Natural killer cell treated with Interleukin-12 subunit alpha and Interleukin-12 subunit beta and Interleukin-15 and Interleukin-18, amount 100 ng/mL, for 72 hours (primary cell): ENCODE results near the gene CAST. TPM values are rescaled to one million over a fixed set of nuclear protein-coding genes. Genes with fewer than 3 reads are reported as not detected.
A peak's percentile ranks its signal among the peaks of the same experiment; 100 is the strongest.
"Not testable (repeated sequence)": the region's sequence is repeated elsewhere in the genome, so short reads cannot be mapped to it uniquely, and the experiment has no call there.

Source experiments
- ATAC-seq, 2 donors: fragments of 150-1000 bp; cut with Tn5 transposase in 1 of 2; sonication (Bioruptor Pico), chemical (Tn5 transposase) in 1 of 2; 2 replicates each; pipeline ENCODE4 v1.10.0; 2021
- DNase-seq: peaks from one replicate; pipeline ENCODE4 v3.0.0; 2022; ENCODE audit warnings: low spot score
- H3K27ac Mint-ChIP-seq, 2 donors: 1 replicate in 1 of 2; 2 replicates in 1 of 2; pipeline ENCODE4 v1.8.0; 2022; ENCODE audit warnings: mixed read lengths in 2 of 2, mild to moderate bottlenecking in 1 of 2, moderate library complexity in 1 of 2
- H3K27me3 Mint-ChIP-seq, 2 donors: 1 replicate in 1 of 2; 2 replicates in 1 of 2; pipeline ENCODE4 v1.8.0; 2022; ENCODE audit warnings: mixed read lengths in 2 of 2
- H3K36me3 Mint-ChIP-seq: one replicate; pipeline ENCODE4 v1.8.0; 2022; ENCODE audit warnings: mixed read lengths
- H3K4me1 Mint-ChIP-seq, 2 donors: 1 replicate in 1 of 2; 2 replicates in 1 of 2; pipeline ENCODE4 v1.8.0; 2022; ENCODE audit warnings: low read depth in 2 of 2, mixed read lengths in 2 of 2, mild to moderate bottlenecking in 1 of 2
- H3K4me3 Mint-ChIP-seq: one replicate; pipeline ENCODE4 v1.8.0; 2022; ENCODE audit warnings: mixed read lengths
- H3K9me3 Mint-ChIP-seq: 2 replicates; pipeline ENCODE4 v1.8.0; 2022; ENCODE audit warnings: mixed read lengths
- total RNA-seq, 2 donors: library from RNA; stranded (reverse); gene quantifications; one replicate each; pipeline ENCODE4 v1.2.3, GENCODE V29; 2022

Gene CAST, protein sequence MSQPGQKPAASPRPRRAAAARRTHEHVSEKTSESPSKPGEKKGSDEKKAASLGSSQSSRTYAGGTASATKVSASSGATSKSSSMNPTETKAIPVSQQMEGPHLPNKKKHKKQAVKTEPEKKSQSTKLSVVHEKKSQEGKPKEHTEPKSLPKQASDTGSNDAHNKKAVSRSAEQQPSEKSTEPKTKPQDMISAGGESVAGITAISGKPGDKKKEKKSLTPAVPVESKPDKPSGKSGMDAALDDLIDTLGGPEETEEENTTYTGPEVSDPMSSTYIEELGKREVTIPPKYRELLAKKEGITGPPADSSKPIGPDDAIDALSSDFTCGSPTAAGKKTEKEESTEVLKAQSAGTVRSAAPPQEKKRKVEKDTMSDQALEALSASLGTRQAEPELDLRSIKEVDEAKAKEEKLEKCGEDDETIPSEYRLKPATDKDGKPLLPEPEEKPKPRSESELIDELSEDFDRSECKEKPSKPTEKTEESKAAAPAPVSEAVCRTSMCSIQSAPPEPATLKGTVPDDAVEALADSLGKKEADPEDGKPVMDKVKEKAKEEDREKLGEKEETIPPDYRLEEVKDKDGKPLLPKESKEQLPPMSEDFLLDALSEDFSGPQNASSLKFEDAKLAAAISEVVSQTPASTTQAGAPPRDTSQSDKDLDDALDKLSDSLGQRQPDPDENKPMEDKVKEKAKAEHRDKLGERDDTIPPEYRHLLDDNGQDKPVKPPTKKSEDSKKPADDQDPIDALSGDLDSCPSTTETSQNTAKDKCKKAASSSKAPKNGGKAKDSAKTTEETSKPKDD
- total RNA-seq, result 100 to 1,000 TPM in 1 of 2 donors, 10 to 100 TPM in 1; 86.3 to 101 TPM

- DNase-seq, result peak; percentile 93
- ATAC-seq, result peak; percentile 85 to 90
- H3K27ac Mint-ChIP-seq, result peak within 1 kb of the TSS; percentile 98 to 99
- peaks cover 4% of the 10 kb centered on the region for H3K36me3 Mint-ChIP-seq
- H3K4me1 Mint-ChIP-seq, result peaks cover 48 to 50% of the 10 kb centered on the region in 2 donors
- H3K4me3 Mint-ChIP-seq, result peak within 1 kb of the TSS; percentile 99
- no peaks in the 10 kb centered on the region for H3K9me3 Mint-ChIP-seq
- H3K27me3 Mint-ChIP-seq, result peaks cover 8% of the 10 kb centered on the region in 2 donors
These were observed at the start of gene CAST for GRCh38 chr5:96661855-96662724. Gene CAST, plus strand, starts transcription at chr5:96662376. Its CDS starts 47 bp downstream, at chr5:96662423.

DNA sequence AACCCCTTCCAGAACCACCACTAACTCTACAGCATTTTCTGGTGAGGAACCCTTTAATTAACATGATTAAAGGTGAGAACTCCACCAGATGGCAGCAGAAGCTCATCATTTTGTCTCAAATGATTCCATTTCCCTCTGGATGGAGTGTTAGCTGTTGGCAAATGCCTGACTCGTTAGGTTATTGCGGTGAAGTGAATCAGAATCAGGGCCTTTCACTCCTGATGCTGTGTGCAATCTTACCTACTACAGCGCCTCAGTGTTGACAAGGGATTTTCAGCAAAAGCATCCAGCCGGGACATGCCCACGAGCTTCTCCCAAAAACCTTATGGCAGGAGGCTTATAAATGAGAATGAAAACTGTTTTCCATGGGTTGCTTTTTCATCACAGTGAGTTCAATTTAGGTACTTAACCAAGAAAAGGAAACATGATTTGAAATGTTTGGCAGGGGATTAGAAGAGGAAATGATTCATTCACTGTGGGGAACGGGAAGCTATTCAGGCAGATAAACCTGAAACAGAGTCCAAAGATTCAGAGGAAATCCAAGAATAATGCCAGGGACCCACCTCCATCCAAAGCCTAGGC is 48.0 kb upstream of the CAST start:
- no peak overlapping the region for H3K4me3 Mint-ChIP-seq
- peak; percentile 57 to 61 for ATAC-seq
- H3K9me3 Mint-ChIP-seq, result peaks cover 3% of the 10 kb centered on the region
- peaks cover 6% of the 10 kb centered on the region in 2 donors for H3K4me1 Mint-ChIP-seq
- H3K36me3 Mint-ChIP-seq, result no peaks in the 10 kb centered on the region
- H3K27ac Mint-ChIP-seq, result peak overlapping the region in 1 of 2 donors; percentile 77
- DNase-seq, result no peak
- H3K27me3 Mint-ChIP-seq, result peaks cover 21 to 28% of the 10 kb centered on the region in 2 donors

- H3K27ac Mint-ChIP-seq, result no peak overlapping the region
- no peak for ATAC-seq
- no peak for DNase-seq
- H3K27me3 Mint-ChIP-seq, result peaks cover 19 to 23% of the 10 kb centered on the region in 2 donors
- H3K4me1 Mint-ChIP-seq, result peaks cover 6% of the 10 kb centered on the region in 2 donors
- no peaks in the 10 kb centered on the region for H3K36me3 Mint-ChIP-seq
- no peak overlapping the region for H3K4me3 Mint-ChIP-seq
- peaks cover 3% of the 10 kb centered on the region for H3K9me3 Mint-ChIP-seq
These were observed 47.0 kb upstream of the CAST start for GRCh38 chr5:96615223-96615622.

DNA sequence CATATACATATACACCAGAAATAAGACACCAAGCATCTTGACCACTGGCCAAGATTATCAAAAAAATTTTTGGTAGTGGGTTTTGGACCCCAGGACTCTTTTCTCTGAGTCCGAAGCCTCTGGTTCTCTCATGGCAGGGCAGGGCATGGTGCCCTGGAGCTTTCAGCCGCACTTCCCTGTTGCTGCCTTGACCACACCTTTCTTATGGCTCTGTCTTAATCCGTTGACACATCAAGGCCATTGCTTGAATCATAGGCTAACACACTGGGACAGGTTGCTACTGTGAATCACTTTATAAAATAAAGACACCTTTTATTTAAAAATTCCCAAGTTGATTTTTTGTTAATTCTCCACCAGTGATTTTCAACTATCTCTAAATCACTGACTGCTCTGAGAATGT is 45.4 kb upstream of the CAST start:
- Mint-ChIP-seq H3K4me1 (peaks cover 6 to 8% of the 10 kb centered on the region in 2 donors), H3K27me3 (peaks cover 10 to 14% of the 10 kb centered on the region in 2 donors), H3K36me3 (no peaks in the 10 kb centered on the region), H3K9me3 (peaks cover 3% of the 10 kb centered on the region), H3K27ac (no peak overlapping the region), H3K4me3 (no peak overlapping the region)
- no peak for ATAC-seq
- DNase-seq, result no peak

GRCh38 chr5:96618311-96619016 is 43.7 kb upstream of the CAST start:
- not testable (repeated sequence) for H3K27me3 Mint-ChIP-seq, H3K4me3 Mint-ChIP-seq, ATAC-seq, H3K27ac Mint-ChIP-seq, DNase-seq, H3K9me3 Mint-ChIP-seq, H3K36me3 Mint-ChIP-seq, H3K4me1 Mint-ChIP-seq

- ATAC-seq (no peak), DNase-seq (no peak)
- Mint-ChIP-seq H3K27me3 (peaks cover 0 to 5% of the 10 kb centered on the region in 2 donors), H3K4me3 (no peak overlapping the region), H3K4me1 (peaks cover 0 to 2% of the 10 kb centered on the region in 2 donors), H3K36me3 (no peaks in the 10 kb centered on the region), H3K27ac (no peak overlapping the region), H3K9me3 (peaks cover 3% of the 10 kb centered on the region)
These were observed 42.2 kb upstream of the CAST start for GRCh38 chr5:96619946-96620345.

DNA sequence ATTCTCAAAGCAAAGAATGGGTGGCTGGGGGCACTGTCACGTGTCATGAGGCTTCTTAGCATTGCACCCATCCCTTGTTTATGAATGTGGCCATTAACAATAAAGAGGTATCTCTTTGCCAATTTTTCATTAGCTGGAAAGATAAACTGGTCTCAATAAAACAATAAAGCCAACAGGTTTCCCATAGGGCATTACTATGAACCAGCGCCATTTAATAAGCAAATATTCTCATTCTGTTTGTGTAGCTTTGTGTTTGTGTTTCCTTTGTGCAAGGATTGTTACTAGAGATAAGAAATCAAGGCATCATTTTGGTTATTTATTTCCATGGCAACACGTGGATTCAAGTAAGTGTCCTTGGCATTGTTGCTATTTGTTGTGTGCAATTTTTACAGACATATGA is 37.6 kb upstream of the CAST start:
- DNase-seq, result no peak
- Mint-ChIP-seq H3K36me3 (no peaks in the 10 kb centered on the region), H3K27me3 (peaks cover 0 to 7% of the 10 kb centered on the region in 2 donors), H3K4me3 (no peak overlapping the region), H3K9me3 (no peaks in the 10 kb centered on the region), H3K27ac (no peak overlapping the region), H3K4me1 (peaks cover 6 to 11% of the 10 kb centered on the region in 2 donors)
- no peak for ATAC-seq

- ATAC-seq, result no peak
- Mint-ChIP-seq H3K4me1 (peaks cover 6 to 11% of the 10 kb centered on the region in 2 donors), H3K27ac (no peak overlapping the region), H3K27me3 (peaks cover 0 to 7% of the 10 kb centered on the region in 2 donors), H3K4me3 (no peak overlapping the region), H3K9me3 (no peaks in the 10 kb centered on the region), H3K36me3 (no peaks in the 10 kb centered on the region)
- no peak for DNase-seq
These were observed 36.8 kb upstream of the CAST start for GRCh38 chr5:96625365-96625764.

GRCh38 chr5:96626956-96627355 is 35.2 kb upstream of the CAST start:
- Mint-ChIP-seq H3K9me3 (no peaks in the 10 kb centered on the region), H3K36me3 (no peaks in the 10 kb centered on the region), H3K27me3 (peaks cover 0 to 7% of the 10 kb centered on the region in 2 donors), H3K4me3 (no peak overlapping the region), H3K27ac (no peak overlapping the region), H3K4me1 (peaks cover 4 to 11% of the 10 kb centered on the region in 2 donors)
- DNase-seq (no peak), ATAC-seq (no peak)

DNA sequence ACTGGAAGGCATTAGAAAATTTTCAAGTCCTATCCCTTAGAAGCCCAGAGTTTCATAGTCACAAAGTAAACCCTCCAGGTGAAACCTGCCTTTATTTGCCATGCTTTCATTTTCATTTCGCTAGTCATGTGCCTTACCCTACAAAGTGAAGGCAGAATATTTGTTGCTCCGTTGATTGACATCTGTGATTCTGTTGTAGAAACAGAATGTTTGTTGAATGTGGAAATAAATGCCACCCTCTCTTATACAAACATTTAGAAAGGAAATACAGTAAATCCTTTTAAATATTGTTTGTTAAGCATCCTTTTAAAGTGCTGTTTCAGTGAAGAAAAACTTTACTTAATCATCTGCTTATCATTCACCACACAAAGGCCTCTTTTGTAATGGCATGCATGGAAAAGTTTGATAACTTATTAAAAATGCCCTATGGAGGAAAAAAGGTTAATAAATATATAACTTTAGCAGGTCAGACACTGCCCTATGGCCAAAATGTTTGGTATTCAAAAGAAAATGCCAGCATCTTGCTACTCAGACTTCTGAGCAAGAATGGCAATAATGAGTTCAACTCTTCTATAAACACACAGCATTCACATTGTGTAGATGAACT is 34.3 kb upstream of the CAST start:
- Mint-ChIP-seq H3K36me3 (no peaks in the 10 kb centered on the region), H3K4me3 (peak overlapping the region; percentile 32), H3K27me3 (peaks cover 0 to 7% of the 10 kb centered on the region in 2 donors), H3K27ac (no peak overlapping the region), H3K4me1 (peaks cover 4 to 11% of the 10 kb centered on the region in 2 donors), H3K9me3 (no peaks in the 10 kb centered on the region)
- ATAC-seq (no peak), DNase-seq (no peak)

DNA sequence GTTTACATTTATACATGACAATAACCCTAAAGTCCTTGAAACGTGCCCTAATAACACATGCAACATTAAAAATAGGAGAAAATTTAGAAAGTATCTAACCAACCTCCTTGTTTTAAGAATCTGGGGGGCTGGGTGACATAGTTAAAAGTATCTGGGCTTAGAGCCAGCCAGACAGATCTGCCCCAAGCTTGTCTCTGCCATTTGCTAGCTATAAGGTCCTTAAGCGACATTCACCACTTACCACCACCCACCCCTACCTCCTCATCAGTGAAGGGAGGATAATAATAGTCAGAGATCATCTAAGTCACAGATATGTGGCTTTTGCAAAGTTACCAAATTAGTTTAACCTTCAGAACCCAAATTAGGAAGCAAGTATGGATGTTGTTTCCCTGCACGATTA is 33.8 kb upstream of the CAST start:
- Mint-ChIP-seq H3K4me3 (no peak overlapping the region), H3K36me3 (no peaks in the 10 kb centered on the region), H3K4me1 (peaks cover 4 to 11% of the 10 kb centered on the region in 2 donors), H3K27me3 (peaks cover under 1 to 7% of the 10 kb centered on the region in 2 donors), H3K27ac (no peak overlapping the region), H3K9me3 (no peaks in the 10 kb centered on the region)
- DNase-seq (no peak), ATAC-seq (no peak)

GRCh38 chr5:96629774-96630173 is 32.4 kb upstream of the CAST start:
- no peaks in the 10 kb centered on the region for H3K9me3 Mint-ChIP-seq
- no peak overlapping the region for H3K4me3 Mint-ChIP-seq
- no peak for DNase-seq
- no peaks in the 10 kb centered on the region for H3K36me3 Mint-ChIP-seq
- no peak for ATAC-seq
- H3K27ac Mint-ChIP-seq, result no peak overlapping the region
- peaks cover 4 to 11% of the 10 kb centered on the region in 2 donors for H3K4me1 Mint-ChIP-seq
- peaks cover 13 to 14% of the 10 kb centered on the region in 2 donors for H3K27me3 Mint-ChIP-seq
